Measurements from ENCODE around the gene LIN28A. TPM values are rescaled to one million over a fixed set of nuclear protein-coding genes. Genes with fewer than 3 reads are reported as not detected.
"Not testable (repeated sequence)": the region's sequence is repeated elsewhere in the genome, so short reads cannot be mapped to it uniquely, and the experiment has no call there.

Gene LIN28A
- total RNA-seq, 1 donor from 2014 or later = not detected

DNA sequence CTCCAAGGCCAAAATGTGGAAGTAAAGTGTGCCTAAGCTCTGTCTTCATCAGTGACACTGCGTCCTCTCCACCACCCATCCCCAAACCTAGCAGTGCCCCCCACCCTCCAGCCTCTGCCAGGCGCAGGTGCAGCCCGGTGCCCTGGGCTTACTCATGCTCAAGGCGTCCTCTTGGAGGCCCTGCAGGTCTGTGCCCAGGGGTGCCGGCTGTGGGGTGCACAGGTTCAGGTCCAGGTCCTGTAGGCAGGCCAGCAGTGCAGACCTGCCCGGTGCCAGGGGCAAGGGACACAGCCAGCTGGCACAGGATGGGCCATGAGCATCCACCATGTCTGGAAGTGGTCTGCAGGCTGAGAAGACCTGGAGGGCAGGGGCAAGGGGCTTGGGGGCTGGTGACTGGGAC lies 43.2 kb upstream of the LIN28A start:
- Mint-ChIP-seq H3K27ac (ENCODE audit: unreplicated experiment) (no peak overlapping the region), H3K36me3 (ENCODE audit: low read depth) (no peaks in the 10 kb centered on the region), H3K9me3 (ENCODE audit: low read depth) (no peaks in the 10 kb centered on the region), H3K4me1 (ENCODE audit: low read depth) (no peaks in the 10 kb centered on the region), H3K27me3 (ENCODE audit: low read depth) (peaks cover 14% of the 10 kb centered on the region), H3K4me3 (ENCODE audit: unreplicated experiment) (no peak overlapping the region)
- TF ChIP-seq, protein P1, sequence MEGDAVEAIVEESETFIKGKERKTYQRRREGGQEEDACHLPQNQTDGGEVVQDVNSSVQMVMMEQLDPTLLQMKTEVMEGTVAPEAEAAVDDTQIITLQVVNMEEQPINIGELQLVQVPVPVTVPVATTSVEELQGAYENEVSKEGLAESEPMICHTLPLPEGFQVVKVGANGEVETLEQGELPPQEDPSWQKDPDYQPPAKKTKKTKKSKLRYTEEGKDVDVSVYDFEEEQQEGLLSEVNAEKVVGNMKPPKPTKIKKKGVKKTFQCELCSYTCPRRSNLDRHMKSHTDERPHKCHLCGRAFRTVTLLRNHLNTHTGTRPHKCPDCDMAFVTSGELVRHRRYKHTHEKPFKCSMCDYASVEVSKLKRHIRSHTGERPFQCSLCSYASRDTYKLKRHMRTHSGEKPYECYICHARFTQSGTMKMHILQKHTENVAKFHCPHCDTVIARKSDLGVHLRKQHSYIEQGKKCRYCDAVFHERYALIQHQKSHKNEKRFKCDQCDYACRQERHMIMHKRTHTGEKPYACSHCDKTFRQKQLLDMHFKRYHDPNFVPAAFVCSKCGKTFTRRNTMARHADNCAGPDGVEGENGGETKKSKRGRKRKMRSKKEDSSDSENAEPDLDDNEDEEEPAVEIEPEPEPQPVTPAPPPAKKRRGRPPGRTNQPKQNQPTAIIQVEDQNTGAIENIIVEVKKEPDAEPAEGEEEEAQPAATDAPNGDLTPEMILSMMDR (IDR thresholded peaks at IDR 0.05) = no peak
- DNase-seq (ENCODE audit: low spot score) = no peak

DNA sequence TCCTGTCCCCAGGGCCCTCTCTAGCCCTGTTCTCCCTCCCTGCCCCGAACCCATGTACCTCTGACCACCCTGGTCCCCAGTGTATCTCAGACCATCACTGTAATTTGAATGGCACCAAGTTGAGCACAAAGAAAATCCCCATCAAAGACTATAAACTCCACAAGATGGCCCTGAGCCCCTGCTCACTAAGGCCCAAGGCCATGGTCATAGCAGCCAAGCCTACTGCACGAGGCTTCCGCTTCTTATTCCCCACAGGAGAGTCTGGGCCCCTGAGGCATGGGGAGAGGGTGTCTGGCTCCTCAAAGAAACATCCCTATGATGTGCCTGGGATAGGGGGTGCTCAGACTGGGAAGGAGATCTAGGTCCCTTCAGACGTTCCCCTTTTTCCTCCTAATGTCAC lies 42.6 kb upstream of the LIN28A start:
- Mint-ChIP-seq H3K4me1 (ENCODE audit: low read depth) (no peaks in the 10 kb centered on the region), H3K36me3 (ENCODE audit: low read depth) (no peaks in the 10 kb centered on the region), H3K4me3 (ENCODE audit: unreplicated experiment) (no peak overlapping the region), H3K27me3 (ENCODE audit: low read depth) (peaks cover 10% of the 10 kb centered on the region), H3K27ac (ENCODE audit: unreplicated experiment) (no peak overlapping the region), H3K9me3 (ENCODE audit: low read depth) (no peaks in the 10 kb centered on the region)
- DNase-seq (ENCODE audit: low spot score) = no peak
- TF ChIP-seq, protein P1 (IDR thresholded peaks at IDR 0.05) = no peak

DNA sequence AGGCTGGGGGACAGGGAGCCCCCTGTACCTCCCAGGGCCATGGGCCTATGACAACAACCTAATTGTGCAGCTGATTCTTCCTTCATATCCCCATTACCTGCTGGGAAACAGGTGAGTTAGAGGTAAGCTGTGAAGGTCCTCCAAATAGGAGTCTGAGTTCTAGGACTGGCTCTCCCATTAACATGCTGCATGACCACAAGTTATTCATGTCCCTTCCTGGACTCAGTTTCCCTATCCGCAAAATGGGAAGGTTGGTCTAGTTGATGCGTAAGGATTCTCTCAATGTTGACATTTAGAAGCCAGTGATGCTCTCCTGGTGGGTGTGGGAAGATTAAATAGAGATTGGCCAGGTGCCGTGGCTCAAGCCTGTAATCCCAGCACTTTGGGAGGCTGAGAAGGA lies 42.1 kb upstream of the LIN28A start:
- Mint-ChIP-seq H3K4me3 (ENCODE audit: unreplicated experiment) (no peak overlapping the region), H3K4me1 (ENCODE audit: low read depth) (peaks cover 1% of the 10 kb centered on the region), H3K36me3 (ENCODE audit: low read depth) (no peaks in the 10 kb centered on the region), H3K9me3 (ENCODE audit: low read depth) (no peaks in the 10 kb centered on the region), H3K27me3 (ENCODE audit: low read depth) (peaks cover 8% of the 10 kb centered on the region), H3K27ac (ENCODE audit: unreplicated experiment) (no peak overlapping the region)
- no peak for DNase-seq (ENCODE audit: low spot score)
- TF ChIP-seq, protein P1 (IDR thresholded peaks at IDR 0.05) = no peak

DNA sequence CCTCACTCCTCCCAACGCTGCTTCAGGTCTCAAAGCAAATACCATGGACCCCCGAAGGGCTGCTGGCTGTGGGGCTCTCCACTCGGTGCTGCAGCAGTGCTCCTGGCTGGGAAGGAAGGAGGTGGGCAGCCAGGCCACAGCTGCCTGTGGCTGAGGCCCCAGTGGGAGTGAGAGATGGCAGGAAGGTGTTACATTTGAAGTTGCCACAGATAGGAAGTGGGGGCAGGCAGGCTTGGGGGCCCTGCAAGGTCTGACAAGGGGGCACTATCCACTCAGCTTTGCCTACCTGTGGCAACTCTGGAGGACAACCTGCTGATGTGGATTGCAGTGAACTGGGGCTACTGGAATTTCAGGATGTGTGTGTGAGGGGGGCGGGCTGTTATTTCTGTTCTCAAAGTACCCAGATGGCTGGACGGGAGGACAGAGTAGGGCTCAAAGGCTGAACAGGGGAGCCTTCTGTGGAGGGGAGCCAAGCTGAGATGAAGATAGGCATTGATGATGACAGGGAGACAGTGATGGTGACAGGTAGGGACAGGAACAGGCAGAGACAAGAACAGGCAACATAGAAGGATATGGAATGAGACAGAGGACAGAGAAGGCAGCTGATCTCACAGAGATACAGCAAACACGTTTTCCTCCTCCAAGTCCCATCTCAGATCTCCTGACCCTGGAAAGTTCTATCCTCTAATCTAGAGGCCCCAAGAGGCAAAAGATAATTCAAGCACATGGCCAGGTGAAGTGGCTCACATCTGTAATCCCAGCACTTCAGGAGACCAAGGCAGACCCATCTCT lies 39.8 kb upstream of the LIN28A start:
- Mint-ChIP-seq H3K36me3 (ENCODE audit: low read depth) (no peaks in the 10 kb centered on the region), H3K27ac (ENCODE audit: unreplicated experiment) (no peak overlapping the region), H3K4me3 (ENCODE audit: unreplicated experiment) (no peak overlapping the region), H3K9me3 (ENCODE audit: low read depth) (no peaks in the 10 kb centered on the region), H3K27me3 (ENCODE audit: low read depth) (peaks cover 1% of the 10 kb centered on the region), H3K4me1 (ENCODE audit: low read depth) (peaks cover 16% of the 10 kb centered on the region)
- no peak for DNase-seq (ENCODE audit: low spot score)
- TF ChIP-seq, protein P1 (IDR thresholded peaks at IDR 0.05) = no peak

DNA sequence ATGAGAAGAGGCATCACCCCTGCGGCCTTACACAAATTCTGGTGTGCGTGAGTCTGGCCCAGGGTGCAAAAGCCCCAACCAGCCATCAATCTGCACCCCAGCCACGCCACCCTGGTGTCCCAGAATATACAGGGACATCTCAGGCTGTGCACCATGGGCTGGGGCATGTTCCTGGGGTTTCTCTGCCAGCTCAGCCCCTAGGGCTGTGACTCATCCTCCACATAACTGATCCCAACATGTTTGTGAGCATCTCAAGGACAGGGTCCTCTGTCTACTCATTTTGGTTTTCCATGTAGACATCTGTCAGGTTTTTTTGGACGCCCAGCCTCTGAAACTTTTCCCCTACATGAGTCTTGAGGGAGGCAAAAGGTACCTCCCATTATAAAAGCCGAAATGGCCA lies 38.6 kb upstream of the LIN28A start:
- Mint-ChIP-seq H3K9me3 (ENCODE audit: low read depth) (no peaks in the 10 kb centered on the region), H3K4me3 (ENCODE audit: unreplicated experiment) (no peak overlapping the region), H3K36me3 (ENCODE audit: low read depth) (no peaks in the 10 kb centered on the region), H3K27ac (ENCODE audit: unreplicated experiment) (no peak overlapping the region), H3K4me1 (ENCODE audit: low read depth) (peaks cover 16% of the 10 kb centered on the region), H3K27me3 (ENCODE audit: low read depth) (no peaks in the 10 kb centered on the region)
- TF ChIP-seq, protein P1 (IDR thresholded peaks at IDR 0.05) = no peak
- no peak for DNase-seq (ENCODE audit: low spot score)

DNA sequence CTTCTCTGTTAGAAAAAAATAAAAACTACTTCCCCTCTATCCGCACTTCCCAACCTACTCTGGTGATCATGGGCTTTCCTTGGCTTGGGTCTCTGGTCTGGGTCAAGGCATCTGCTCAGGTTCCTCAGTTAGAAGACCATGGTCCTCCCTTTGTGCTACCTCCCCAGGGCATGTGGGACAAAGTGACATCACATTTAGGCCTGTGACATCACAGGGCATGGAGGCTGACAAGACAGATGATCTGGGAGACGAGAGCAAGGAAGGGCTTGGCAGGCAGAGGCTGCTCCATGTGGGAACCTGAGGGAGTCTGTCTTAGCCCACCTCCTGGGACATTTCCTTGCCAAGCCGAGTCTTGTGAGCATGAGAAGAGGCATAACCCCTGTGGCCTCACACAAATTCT lies 38.0 kb upstream of the LIN28A start, which contains the start of gene ZNF683:
Gene ZNF683 (minus strand): TSS at position 140 of the 400 bp plus-strand sequence. CDS start 4,179 bp downstream, outside the sequence.
- not testable (repeated sequence) for DNase-seq (ENCODE audit: low spot score); H3K9me3 Mint-ChIP-seq (ENCODE audit: low read depth); H3K27ac Mint-ChIP-seq (ENCODE audit: unreplicated experiment); H3K4me3 Mint-ChIP-seq (ENCODE audit: unreplicated experiment); H3K36me3 Mint-ChIP-seq (ENCODE audit: low read depth); H3K27me3 Mint-ChIP-seq (ENCODE audit: low read depth)
- H3K4me1 Mint-ChIP-seq (ENCODE audit: low read depth) = peaks cover 19% of the 10 kb centered on the region
